Mucosa of rectum (tissue), 2 donors: ENCODE results near the gene SYT1.

Experiments
- H3K27ac ChIP-seq, 2 donors: one replicate each; pipeline ENCODE4 v1.7.0; 2013; ENCODE audit warnings: inconsistent platforms in 2 of 2, low read depth in 2 of 2, low read length in 2 of 2
- H3K27me3 ChIP-seq, 2 donors: one replicate each; pipeline ENCODE4 v1.7.0; 2013; ENCODE audit warnings: low read length in 2 of 2; ENCODE audit not compliant: control insufficient read depth in 2 of 2, insufficient read depth in 2 of 2
- H3K36me3 ChIP-seq, 2 donors: one replicate each; pipeline ENCODE4 v1.7.0; 2013; ENCODE audit warnings: low read length in 2 of 2; ENCODE audit not compliant: control insufficient read depth in 2 of 2, insufficient read depth in 2 of 2
- H3K4me1 ChIP-seq, 2 donors: one replicate each; pipeline ENCODE4 v1.7.0; 2013; ENCODE audit warnings: low read length in 2 of 2, mild to moderate bottlenecking in 1 of 2; ENCODE audit not compliant: control insufficient read depth in 2 of 2, insufficient read depth in 2 of 2
- H3K4me3 ChIP-seq, 2 donors: one replicate each; pipeline ENCODE4 v1.7.0; 2013; ENCODE audit warnings: low read length in 2 of 2
- H3K9ac ChIP-seq, 2 donors: one replicate each; pipeline ENCODE4 v1.7.0; 2013; ENCODE audit warnings: low read length in 2 of 2, low read depth in 1 of 2, mild to moderate bottlenecking in 1 of 2
- H3K9me3 ChIP-seq, 2 donors: one replicate each; pipeline ENCODE4 v1.7.0; 2013; ENCODE audit warnings: low read length in 2 of 2; ENCODE audit not compliant: control insufficient read depth in 2 of 2
- donor health status: healthy.
- donor health status: Normal muscosa, but diverticular disease.

Gene SYT1

GRCh38 chr12:78887444-78887843 lies 22.9 kb downstream of the SYT1 start:
- no peaks in the 10 kb centered on the region for H3K9me3 ChIP-seq
- H3K9ac ChIP-seq = no peak overlapping the region
- H3K27ac ChIP-seq = no peak overlapping the region
- H3K4me3 ChIP-seq = no peak overlapping the region
- no peaks in the 10 kb centered on the region for H3K27me3 ChIP-seq
- no peaks in the 10 kb centered on the region for H3K4me1 ChIP-seq
- no peaks in the 10 kb centered on the region for H3K36me3 ChIP-seq

- no peaks in the 10 kb centered on the region for H3K4me1 ChIP-seq
- no peak overlapping the region for H3K4me3 ChIP-seq
- no peak overlapping the region for H3K9ac ChIP-seq
- no peaks in the 10 kb centered on the region for H3K36me3 ChIP-seq
- no peaks in the 10 kb centered on the region for H3K27me3 ChIP-seq
- H3K27ac ChIP-seq = no peak overlapping the region
- H3K9me3 ChIP-seq = no peaks in the 10 kb centered on the region
Measured at GRCh38 chr12:78888568-78888967, 24.0 kb downstream of the SYT1 start.

- Histone ChIP-seq H3K27me3 (no peaks in the 10 kb centered on the region), H3K9ac (no peak overlapping the region), H3K4me3 (no peak overlapping the region), H3K36me3 (no peaks in the 10 kb centered on the region), H3K27ac (no peak overlapping the region), H3K9me3 (no peaks in the 10 kb centered on the region), H3K4me1 (no peaks in the 10 kb centered on the region)
Measured at GRCh38 chr12:78891646-78892353, 27.2 kb downstream of the SYT1 start.

- Histone ChIP-seq H3K27me3 (no peaks in the 10 kb centered on the region), H3K4me3 (no peak overlapping the region), H3K27ac (no peak overlapping the region), H3K36me3 (no peaks in the 10 kb centered on the region), H3K9ac (no peak overlapping the region), H3K9me3 (no peaks in the 10 kb centered on the region), H3K4me1 (no peaks in the 10 kb centered on the region)
Measured at GRCh38 chr12:78898416-78898815, 33.8 kb downstream of the SYT1 start.

GRCh38 chr12:78914859-78915331 lies 50.3 kb downstream of the SYT1 start:
- H3K27ac ChIP-seq = no peak overlapping the region
- H3K36me3 ChIP-seq = no peaks in the 10 kb centered on the region
- no peaks in the 10 kb centered on the region for H3K4me1 ChIP-seq
- no peaks in the 10 kb centered on the region for H3K27me3 ChIP-seq
- H3K4me3 ChIP-seq = no peak overlapping the region
- no peaks in the 10 kb centered on the region for H3K9me3 ChIP-seq
- no peak overlapping the region for H3K9ac ChIP-seq

- Histone ChIP-seq H3K4me1 (no peaks in the 10 kb centered on the region), H3K9me3 (no peaks in the 10 kb centered on the region), H3K27ac (no peak overlapping the region), H3K9ac (no peak overlapping the region), H3K4me3 (no peak overlapping the region), H3K27me3 (no peaks in the 10 kb centered on the region), H3K36me3 (no peaks in the 10 kb centered on the region)
Measured at GRCh38 chr12:78916845-78917480, 52.4 kb downstream of the SYT1 start.

- Histone ChIP-seq H3K27ac (no peak overlapping the region), H3K4me3 (no peak overlapping the region), H3K36me3 (no peaks in the 10 kb centered on the region), H3K9ac (no peak overlapping the region), H3K4me1 (no peaks in the 10 kb centered on the region), H3K27me3 (no peaks in the 10 kb centered on the region), H3K9me3 (no peaks in the 10 kb centered on the region)
Measured at GRCh38 chr12:78917513-78917912, 52.9 kb downstream of the SYT1 start.

GRCh38 chr12:78918268-78918667 lies 53.7 kb downstream of the SYT1 start:
- H3K27me3 ChIP-seq = no peaks in the 10 kb centered on the region
- no peaks in the 10 kb centered on the region for H3K9me3 ChIP-seq
- no peak overlapping the region for H3K9ac ChIP-seq
- H3K27ac ChIP-seq = no peak overlapping the region
- H3K4me1 ChIP-seq = no peaks in the 10 kb centered on the region
- H3K36me3 ChIP-seq = no peaks in the 10 kb centered on the region
- no peak overlapping the region for H3K4me3 ChIP-seq

GRCh38 chr12:78928200-78929074 lies 63.9 kb downstream of the SYT1 start:
- Histone ChIP-seq H3K36me3 (no peaks in the 10 kb centered on the region), H3K4me1 (no peaks in the 10 kb centered on the region), H3K9me3 (no peaks in the 10 kb centered on the region), H3K27me3 (no peaks in the 10 kb centered on the region), H3K9ac (no peak overlapping the region), H3K4me3 (no peak overlapping the region), H3K27ac (no peak overlapping the region)

GRCh38 chr12:78929075-78929418 lies 64.5 kb downstream of the SYT1 start:
- H3K9ac ChIP-seq = no peak overlapping the region
- no peaks in the 10 kb centered on the region for H3K9me3 ChIP-seq
- no peaks in the 10 kb centered on the region for H3K36me3 ChIP-seq
- H3K4me1 ChIP-seq = no peaks in the 10 kb centered on the region
- no peak overlapping the region for H3K27ac ChIP-seq
- no peaks in the 10 kb centered on the region for H3K27me3 ChIP-seq
- no peak overlapping the region for H3K4me3 ChIP-seq
